ENCODE results near the gene FKBP5. TPM values are rescaled to one million over a fixed set of nuclear protein-coding genes. Genes with fewer than 3 reads are reported as not detected.

The FKBP5 gene
- total RNA-seq, 1 experiment from 2014 or later: 14.3 TPM

- no peaks in the 10 kb centered on the region for H3K4me1 Mint-ChIP-seq (ENCODE audit: low read depth, unreplicated experiment)
- no peaks in the 10 kb centered on the region for H3K36me3 Mint-ChIP-seq (ENCODE audit: insufficient read depth, unreplicated experiment)
- no peak overlapping the region for H3K4me3 Mint-ChIP-seq (ENCODE audit: low read depth, unreplicated experiment)
- no TSS peak for BruUV-seq (replicated peaks)
- no peaks in the 10 kb centered on the region for H3K9me3 Mint-ChIP-seq (ENCODE audit: low read depth, unreplicated experiment)
- CTCF ChIA-PET: no interaction called here
- TF ChIP-seq CTCF (IDR thresholded peaks at IDR 0.05; ENCODE audit: unreplicated experiment): no peak
- no peak for DNase-seq
- no peaks in the 10 kb centered on the region for H3K27me3 Mint-ChIP-seq (ENCODE audit: unreplicated experiment)
- intact Hi-C loops (cut with micrococcal nuclease; ENCODE audit: unreplicated experiment): no loop called here
- H3K27ac Mint-ChIP-seq (ENCODE audit: unreplicated experiment): no peak overlapping the region
These were observed 62.3 kb downstream of the FKBP5 start for GRCh38 chr6:35626401-35626800.

- Mint-ChIP-seq H3K9me3 (ENCODE audit: low read depth, unreplicated experiment) (no peaks in the 10 kb centered on the region), H3K36me3 (ENCODE audit: insufficient read depth, unreplicated experiment) (no peaks in the 10 kb centered on the region), H3K27me3 (ENCODE audit: unreplicated experiment) (no peaks in the 10 kb centered on the region), H3K27ac (ENCODE audit: unreplicated experiment) (no peak overlapping the region), H3K4me3 (ENCODE audit: low read depth, unreplicated experiment) (no peak overlapping the region), H3K4me1 (ENCODE audit: low read depth, unreplicated experiment) (no peaks in the 10 kb centered on the region)
- intact Hi-C loops (cut with micrococcal nuclease; ENCODE audit: unreplicated experiment): loop anchor here (1.0 kb wide), 1 partner anchor 41 kb away; no protein-coding TSS in a partner anchor
- no peak for DNase-seq
- TF ChIP-seq CTCF (IDR thresholded peaks at IDR 0.05; ENCODE audit: unreplicated experiment): no peak
- BruUV-seq (replicated peaks): no TSS peak
- CTCF ChIA-PET: interaction anchor here (0.6 to 1.0 kb wide), 3 partner anchors 50 to 102 kb away, joined by 3 to 4 read pairs (median 4); no protein-coding TSS in a partner anchor
These were observed 64.2 kb downstream of the FKBP5 start for GRCh38 chr6:35624341-35625070.

- Mint-ChIP-seq H3K27ac (ENCODE audit: unreplicated experiment) (no peak overlapping the region), H3K36me3 (ENCODE audit: insufficient read depth, unreplicated experiment) (no peaks in the 10 kb centered on the region), H3K27me3 (ENCODE audit: unreplicated experiment) (no peaks in the 10 kb centered on the region), H3K9me3 (ENCODE audit: low read depth, unreplicated experiment) (no peaks in the 10 kb centered on the region), H3K4me1 (ENCODE audit: low read depth, unreplicated experiment) (no peaks in the 10 kb centered on the region), H3K4me3 (ENCODE audit: low read depth, unreplicated experiment) (no peak overlapping the region)
- TF ChIP-seq CTCF (IDR thresholded peaks at IDR 0.05; ENCODE audit: unreplicated experiment): no peak
- intact Hi-C loops (cut with micrococcal nuclease; ENCODE audit: unreplicated experiment): no loop called here
- no TSS peak for BruUV-seq (replicated peaks)
- CTCF ChIA-PET: no interaction called here
- no peak for DNase-seq
These were observed 66.4 kb downstream of the FKBP5 start for GRCh38 chr6:35622283-35622682.

- intact Hi-C loops (cut with micrococcal nuclease; ENCODE audit: unreplicated experiment): no loop called here
- DNase-seq: no peak
- Mint-ChIP-seq H3K27ac (ENCODE audit: unreplicated experiment) (no peak overlapping the region), H3K4me3 (ENCODE audit: low read depth, unreplicated experiment) (no peak overlapping the region), H3K9me3 (ENCODE audit: low read depth, unreplicated experiment) (no peaks in the 10 kb centered on the region), H3K4me1 (ENCODE audit: low read depth, unreplicated experiment) (no peaks in the 10 kb centered on the region), H3K27me3 (ENCODE audit: unreplicated experiment) (no peaks in the 10 kb centered on the region), H3K36me3 (ENCODE audit: insufficient read depth, unreplicated experiment) (no peaks in the 10 kb centered on the region)
- TF ChIP-seq CTCF (IDR thresholded peaks at IDR 0.05; ENCODE audit: unreplicated experiment): no peak
- no TSS peak for BruUV-seq (replicated peaks)
- CTCF ChIA-PET: interaction anchor here (0.5 kb wide), 1 partner anchor 42 kb away, joined by 4 read pairs; no protein-coding TSS in a partner anchor
These were observed 68.0 kb downstream of the FKBP5 start for GRCh38 chr6:35620706-35621105.
